DND-41 (cell line): Measurements from ENCODE around the gene LINC01488.

Experiments
- EZH2 ChIP-seq: IDR thresholded peaks from 3 replicates; pipeline ENCODE4 v1.6.1; 2012; ENCODE audit warnings: borderline replicate concordance, low read depth, mild to moderate bottlenecking, moderate library complexity, low read length, inconsistent platforms; ENCODE audit not compliant: severe bottlenecking
- TF ChIP-seq, protein P1 (sequence below): IDR thresholded peaks from 2 replicates; pipeline ENCODE4 v1.5.1; 2012; ENCODE audit warnings: borderline replicate concordance, low read length, moderate library complexity, mild to moderate bottlenecking; ENCODE audit not compliant: poor library complexity, severe bottlenecking; ENCODE audit errors: extremely low read depth

DNA sequence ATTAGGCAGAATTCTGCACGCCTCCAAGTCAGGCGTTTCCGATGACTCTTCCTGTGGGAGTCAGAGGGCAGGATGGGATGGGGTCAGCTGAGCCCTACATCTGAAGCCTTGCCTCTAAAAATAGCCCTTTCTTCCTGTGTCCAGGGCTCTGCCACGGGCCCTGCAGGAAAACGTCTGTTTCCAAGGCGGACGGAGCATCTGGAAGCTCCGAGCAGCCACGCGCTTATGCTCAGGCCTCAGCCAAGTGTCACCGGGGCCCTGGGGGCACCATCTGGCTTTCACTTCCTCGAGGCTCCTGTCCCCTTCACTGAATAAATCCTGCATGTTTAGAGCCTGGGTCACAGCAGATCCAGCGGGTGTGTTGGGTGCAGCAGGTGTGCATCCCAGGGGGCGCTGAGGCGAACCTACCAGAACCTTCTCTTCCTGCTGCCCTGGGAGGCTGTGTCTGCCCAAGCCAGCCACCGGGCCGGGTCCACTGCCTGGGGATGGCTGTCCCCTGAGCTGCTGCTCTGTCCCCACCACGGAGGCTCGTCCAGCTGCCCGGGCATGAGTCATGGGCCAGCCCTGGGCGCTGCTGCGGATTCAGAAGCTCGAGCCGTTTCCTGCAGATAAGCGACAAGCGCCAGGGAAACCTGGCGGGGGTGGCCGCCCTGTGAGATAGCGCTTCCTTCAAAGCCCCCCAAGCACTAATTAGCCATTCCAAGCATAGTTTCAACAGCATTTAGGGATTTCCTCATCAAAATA, 32.0 kb upstream of the LINC01488 start:
- TF ChIP-seq, protein P1, sequence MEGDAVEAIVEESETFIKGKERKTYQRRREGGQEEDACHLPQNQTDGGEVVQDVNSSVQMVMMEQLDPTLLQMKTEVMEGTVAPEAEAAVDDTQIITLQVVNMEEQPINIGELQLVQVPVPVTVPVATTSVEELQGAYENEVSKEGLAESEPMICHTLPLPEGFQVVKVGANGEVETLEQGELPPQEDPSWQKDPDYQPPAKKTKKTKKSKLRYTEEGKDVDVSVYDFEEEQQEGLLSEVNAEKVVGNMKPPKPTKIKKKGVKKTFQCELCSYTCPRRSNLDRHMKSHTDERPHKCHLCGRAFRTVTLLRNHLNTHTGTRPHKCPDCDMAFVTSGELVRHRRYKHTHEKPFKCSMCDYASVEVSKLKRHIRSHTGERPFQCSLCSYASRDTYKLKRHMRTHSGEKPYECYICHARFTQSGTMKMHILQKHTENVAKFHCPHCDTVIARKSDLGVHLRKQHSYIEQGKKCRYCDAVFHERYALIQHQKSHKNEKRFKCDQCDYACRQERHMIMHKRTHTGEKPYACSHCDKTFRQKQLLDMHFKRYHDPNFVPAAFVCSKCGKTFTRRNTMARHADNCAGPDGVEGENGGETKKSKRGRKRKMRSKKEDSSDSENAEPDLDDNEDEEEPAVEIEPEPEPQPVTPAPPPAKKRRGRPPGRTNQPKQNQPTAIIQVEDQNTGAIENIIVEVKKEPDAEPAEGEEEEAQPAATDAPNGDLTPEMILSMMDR = no peak
- TF ChIP-seq EZH2 = no peak
